HG03060 (cell line): ENCODE measurements around the gene OVCH2.
"Not testable (repeated sequence)": the region's sequence is repeated elsewhere in the genome, so short reads cannot be mapped to it uniquely, and the experiment has no call there.

Source experiments
- ATAC-seq: cut with Tn5 transposase; IDR thresholded peaks from one replicate; pipeline ENCODE4 v1.9.1; 2021; ENCODE audit warnings: low read depth, moderate number of reproducible peaks; ENCODE audit not compliant: unreplicated experiment

OVCH2 gene

GRCh38 chr11:7706377-7706776 lies at the start of gene OVCH2:
OVCH2 (minus strand) TSS chr11:7706477; CDS start chr11:7706394, 83 bp downstream.
- no peak for ATAC-seq

- ATAC-seq = no peak
These were observed 43.2 kb upstream of the OVCH2 start for GRCh38 chr11:7749456-7749855.

GRCh38 chr11:7734767-7735166 lies 28.5 kb upstream of the OVCH2 start:
- ATAC-seq = not testable (repeated sequence)

- ATAC-seq = no peak
These were observed 8.5 kb upstream of the OVCH2 start for GRCh38 chr11:7714786-7715185.

GRCh38 chr11:7703740-7704139 lies 2.5 kb downstream of the OVCH2 start:
- ATAC-seq = no peak

- no peak for ATAC-seq
These were observed 9.9 kb downstream of the OVCH2 start for GRCh38 chr11:7696424-7696823.

GRCh38 chr11:7694235-7694634 lies 12.0 kb downstream of the OVCH2 start:
- ATAC-seq = no peak

GRCh38 chr11:7692426-7692825 lies 13.9 kb downstream of the OVCH2 start:
- no peak for ATAC-seq

- ATAC-seq = no peak
These were observed 14.4 kb downstream of the OVCH2 start for GRCh38 chr11:7691759-7692350.

- no peak for ATAC-seq
These were observed 15.6 kb downstream of the OVCH2 start for GRCh38 chr11:7690648-7691047.

- no peak for ATAC-seq
These were observed 17.0 kb downstream of the OVCH2 start for GRCh38 chr11:7689239-7689638.

GRCh38 chr11:7688238-7688826 lies 17.9 kb downstream of the OVCH2 start:
- no peak for ATAC-seq

- ATAC-seq = no peak
These were observed 18.9 kb downstream of the OVCH2 start for GRCh38 chr11:7687386-7687785.

GRCh38 chr11:7686761-7687160 lies 19.5 kb downstream of the OVCH2 start:
- ATAC-seq = no peak

- no peak for ATAC-seq
These were observed 22.7 kb downstream of the OVCH2 start for GRCh38 chr11:7683571-7683970.

- ATAC-seq = no peak
These were observed 28.5 kb downstream of the OVCH2 start for GRCh38 chr11:7677796-7678201.

GRCh38 chr11:7677071-7677470 lies 29.2 kb downstream of the OVCH2 start:
- ATAC-seq = no peak

GRCh38 chr11:7675631-7676030 lies 30.6 kb downstream of the OVCH2 start:
- ATAC-seq = no peak

- no peak for ATAC-seq
These were observed 32.4 kb downstream of the OVCH2 start for GRCh38 chr11:7673724-7674434.

GRCh38 chr11:7672960-7673723 lies 33.1 kb downstream of the OVCH2 start, which contains the start of gene CYB5R2:
CYB5R2 (minus strand) TSS chr11:7673500; CDS start chr11:7672825, 675 bp downstream.
- ATAC-seq = no peak
